DOHH2 (cell line): ENCODE measurements around the gene KRTAP5-2.

Experiments
- H3F3A ChIP-seq: fragments of 200-600 bp; sonication (generic), shearing (Covaris generic); 2 replicates; pipeline ENCODE4 v1.6.0; 2016; ENCODE audit warnings: antibody characterized with exemption, mild to moderate bottlenecking; ENCODE audit not compliant: control insufficient read depth, insufficient read depth
- H3K27ac ChIP-seq: fragments of 200-600 bp; sonication (generic); 2 replicates; pipeline ENCODE4 v1.5.1; 2014; ENCODE audit warnings: low read depth, mild to moderate bottlenecking, low read length, moderate library complexity
- H3K27me3 ChIP-seq: fragments of 200-600 bp; sonication (generic); 2 replicates; pipeline ENCODE4 v1.6.1; 2014; ENCODE audit warnings: mild to moderate bottlenecking, low read length, mixed read lengths; ENCODE audit not compliant: control insufficient read depth
- H3K36me3 ChIP-seq: fragments of 200-600 bp; sonication (generic); 2 replicates; pipeline ENCODE4 v1.6.1; 2014; ENCODE audit warnings: mild to moderate bottlenecking, low read length, moderate library complexity, mixed read lengths; ENCODE audit not compliant: control insufficient read depth
- H3K4me1 ChIP-seq: fragments of 200-600 bp; sonication (generic); 2 replicates; pipeline ENCODE4 v1.6.1; 2014; ENCODE audit warnings: mild to moderate bottlenecking, low read length, mixed read lengths; ENCODE audit not compliant: control insufficient read depth
- H3K4me2 ChIP-seq: fragments of 200-600 bp; sonication (generic); 2 replicates; pipeline ENCODE4 v1.6.0; 2014; ENCODE audit warnings: mild to moderate bottlenecking, low read length, moderate library complexity
- H3K4me3 ChIP-seq: fragments of 200-600 bp; sonication (generic); 2 replicates; pipeline ENCODE4 v1.5.1; 2014; ENCODE audit warnings: mild to moderate bottlenecking, low read length, mixed read lengths
- H3K79me2 ChIP-seq: fragments of 200-600 bp; sonication (generic); 2 replicates; pipeline ENCODE4 v1.6.1; 2014; ENCODE audit warnings: mild to moderate bottlenecking, low read length, mixed read lengths; ENCODE audit not compliant: control insufficient read depth
- H3K9me2 ChIP-seq: fragments of 200-600 bp; sonication (generic); replicated peaks from 2 replicates; pipeline ENCODE4 v1.6.1; 2014; ENCODE audit warnings: mild to moderate bottlenecking, low read length, mixed read lengths; ENCODE audit not compliant: control insufficient read depth
- H3K9me3 ChIP-seq: fragments of 200-600 bp; sonication (generic); 2 replicates; pipeline ENCODE4 v1.6.1; 2014; ENCODE audit warnings: antibody characterized with exemption, low read length, mixed read lengths; ENCODE audit not compliant: control insufficient read depth, insufficient read depth
- H4K20me1 ChIP-seq: fragments of 200-600 bp; sonication (generic); 2 replicates; pipeline ENCODE4 v1.6.0; 2014; ENCODE audit warnings: low read depth, mild to moderate bottlenecking, antibody characterized with exemption, low read length, moderate library complexity; ENCODE audit not compliant: control insufficient read depth, insufficient read depth
- EZH2phosphoT487 ChIP-seq: fragments of 200-600 bp; sonication (generic); IDR thresholded peaks from 2 replicates; pipeline ENCODE4 v1.6.1; 2017; ENCODE audit warnings: borderline replicate concordance, mild to moderate bottlenecking, antibody characterized with exemption, low read length, moderate library complexity, mixed read lengths
- TF ChIP-seq, protein P1 (sequence below): fragments of 200-600 bp; sonication (generic); IDR thresholded peaks from one replicate; pipeline ENCODE4 v1.5.1; 2014; ENCODE audit warnings: antibody characterized with exemption, mild to moderate bottlenecking, low read depth, low read length; ENCODE audit not compliant: poor library complexity, severe bottlenecking

The KRTAP5-2 gene

DNA sequence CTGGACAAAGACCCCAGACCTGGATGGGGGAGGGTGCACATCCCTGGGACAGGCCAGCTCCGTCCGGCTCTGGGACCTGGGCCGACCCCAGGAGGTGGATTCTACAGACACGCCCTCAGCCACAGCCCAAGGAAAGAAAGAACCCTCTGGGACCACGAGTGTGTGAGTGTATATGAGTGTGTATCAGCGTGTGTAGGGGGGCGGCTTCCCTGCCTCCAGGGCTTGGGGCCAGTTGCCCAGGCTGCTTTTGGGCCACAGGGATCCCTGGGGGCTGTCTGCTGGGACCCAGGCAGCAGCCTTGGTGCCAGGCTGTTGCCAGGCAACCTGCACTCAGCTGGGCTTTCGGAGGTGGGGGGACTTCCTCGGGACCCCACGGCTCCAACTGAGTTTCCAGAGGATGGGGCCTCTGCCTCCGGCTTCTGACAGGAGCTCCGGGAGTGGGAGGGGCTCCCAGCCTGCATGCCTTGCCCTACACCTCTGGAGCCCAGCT, 34.9 kb downstream of the KRTAP5-2 start:
- Histone ChIP-seq H4K20me1 (no peaks in the 10 kb centered on the region), H3K36me3 (no peaks in the 10 kb centered on the region), H3K4me1 (no peaks in the 10 kb centered on the region), H3K4me2 (no peak overlapping the region), H3K9me2 (no peaks in the 10 kb centered on the region), H3K9me3 (no peaks in the 10 kb centered on the region), H3K4me3 (no peak overlapping the region), H3F3A (no peaks in the 10 kb centered on the region), H3K79me2 (no peaks in the 10 kb centered on the region), H3K27me3 (no peaks in the 10 kb centered on the region), H3K27ac (no peak overlapping the region)
- TF ChIP-seq, protein P1, sequence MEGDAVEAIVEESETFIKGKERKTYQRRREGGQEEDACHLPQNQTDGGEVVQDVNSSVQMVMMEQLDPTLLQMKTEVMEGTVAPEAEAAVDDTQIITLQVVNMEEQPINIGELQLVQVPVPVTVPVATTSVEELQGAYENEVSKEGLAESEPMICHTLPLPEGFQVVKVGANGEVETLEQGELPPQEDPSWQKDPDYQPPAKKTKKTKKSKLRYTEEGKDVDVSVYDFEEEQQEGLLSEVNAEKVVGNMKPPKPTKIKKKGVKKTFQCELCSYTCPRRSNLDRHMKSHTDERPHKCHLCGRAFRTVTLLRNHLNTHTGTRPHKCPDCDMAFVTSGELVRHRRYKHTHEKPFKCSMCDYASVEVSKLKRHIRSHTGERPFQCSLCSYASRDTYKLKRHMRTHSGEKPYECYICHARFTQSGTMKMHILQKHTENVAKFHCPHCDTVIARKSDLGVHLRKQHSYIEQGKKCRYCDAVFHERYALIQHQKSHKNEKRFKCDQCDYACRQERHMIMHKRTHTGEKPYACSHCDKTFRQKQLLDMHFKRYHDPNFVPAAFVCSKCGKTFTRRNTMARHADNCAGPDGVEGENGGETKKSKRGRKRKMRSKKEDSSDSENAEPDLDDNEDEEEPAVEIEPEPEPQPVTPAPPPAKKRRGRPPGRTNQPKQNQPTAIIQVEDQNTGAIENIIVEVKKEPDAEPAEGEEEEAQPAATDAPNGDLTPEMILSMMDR, result no peak
- no peak for TF ChIP-seq EZH2phosphoT487

DNA sequence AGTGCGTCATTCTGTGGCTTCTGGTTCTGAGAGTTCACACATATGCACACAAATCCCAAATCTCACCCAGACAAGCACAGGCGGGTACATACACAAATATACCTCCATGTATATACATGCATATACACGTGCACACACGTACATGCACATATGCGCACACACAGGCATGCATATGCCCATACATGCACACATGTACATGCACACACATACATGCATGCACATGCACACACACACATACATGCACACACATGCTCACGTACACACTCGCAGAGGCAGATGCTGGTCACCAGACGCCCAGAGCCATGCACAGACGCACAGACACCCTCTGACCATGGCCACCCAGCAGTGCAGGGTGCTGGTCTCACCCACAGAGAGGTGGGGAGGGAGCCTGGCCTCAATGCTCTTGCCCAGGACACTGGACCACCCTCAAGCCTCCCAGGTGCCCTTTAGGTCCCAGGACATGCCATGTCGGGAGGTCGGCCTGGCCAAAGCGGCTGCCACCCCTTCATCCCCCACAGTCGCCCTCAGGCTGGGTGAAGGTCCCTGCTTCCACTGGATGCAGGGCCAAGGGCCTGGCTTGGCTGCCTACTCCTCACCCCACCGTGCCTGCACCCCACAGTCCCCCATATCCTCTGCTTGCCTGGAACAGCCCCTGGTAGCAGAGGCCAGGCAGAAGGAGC, 35.5 kb downstream of the KRTAP5-2 start:
- Histone ChIP-seq H3K9me2 (no peaks in the 10 kb centered on the region), H3K4me2 (no peak overlapping the region), H3F3A (no peaks in the 10 kb centered on the region), H3K4me1 (no peaks in the 10 kb centered on the region), H4K20me1 (no peaks in the 10 kb centered on the region), H3K4me3 (no peak overlapping the region), H3K27me3 (no peaks in the 10 kb centered on the region), H3K9me3 (no peaks in the 10 kb centered on the region), H3K36me3 (no peaks in the 10 kb centered on the region), H3K27ac (no peak overlapping the region), H3K79me2 (no peaks in the 10 kb centered on the region)
- TF ChIP-seq EZH2phosphoT487, result no peak
- TF ChIP-seq, protein P1, result no peak

- H3K4me2 ChIP-seq, result no peak overlapping the region
- no peaks in the 10 kb centered on the region for H3K9me3 ChIP-seq
- H3K4me3 ChIP-seq, result no peak overlapping the region
- no peaks in the 10 kb centered on the region for H3K4me1 ChIP-seq
- TF ChIP-seq, protein P1, result no peak
- no peak for TF ChIP-seq EZH2phosphoT487
- no peaks in the 10 kb centered on the region for H3K9me2 ChIP-seq
- no peaks in the 10 kb centered on the region for H4K20me1 ChIP-seq
- no peaks in the 10 kb centered on the region for H3K36me3 ChIP-seq
- no peaks in the 10 kb centered on the region for H3K79me2 ChIP-seq
- no peaks in the 10 kb centered on the region for H3F3A ChIP-seq
- no peaks in the 10 kb centered on the region for H3K27me3 ChIP-seq
- no peak overlapping the region for H3K27ac ChIP-seq
These were observed 36.1 kb downstream of the KRTAP5-2 start for GRCh38 chr11:1561955-1562354.
